ENCODE measurements around the gene MEFV. TPM values are rescaled to one million over a fixed set of nuclear protein-coding genes. Genes with fewer than 3 reads are reported as not detected.

MEFV gene
- total and polyA plus RNA-seq, 2 donors (not counting 1 experiment from before 2014, with no cell fraction given), result 0.24 to 0.25 TPM

GRCh38 chr16:3216263-3216640 is 40.2 kb downstream of the MEFV start:
- H3K36me3 ChIP-seq (replicated peaks in 1 of 2; ENCODE audit: control extremely low read depth in 1 of 2, control insufficient read depth in 1 of 2, extremely low read depth in 1 of 2, insufficient read depth in 2 of 2, low read length in 1 of 2), result no peaks in the 10 kb centered on the region
- POLR2A ChIA-PET, result interaction anchor here (0.7 kb wide), 1 partner anchor 52 kb away, joined by 3 read pairs; no protein-coding TSS in a partner anchor
- peak overlapping the region in 1 of 2 donors; percentile 38 for H3K27ac ChIP-seq (ENCODE audit: low read length in 2 of 2)
- 65% methylated on average over 3 of the region's 3 CpGs for WGBS (ENCODE audit: insufficient coverage)
- intact Hi-C loops (cut with micrococcal nuclease), result no loop called here
- ATAC-seq (ENCODE audit: low read depth), result no peak
- no peak for TF ChIP-seq EZH2 (IDR thresholded peaks at IDR 0.05; ENCODE audit: borderline replicate concordance, insufficient read depth, low read depth, low read length, poor library complexity, severe bottlenecking)
- TF ChIP-seq, protein P1, sequence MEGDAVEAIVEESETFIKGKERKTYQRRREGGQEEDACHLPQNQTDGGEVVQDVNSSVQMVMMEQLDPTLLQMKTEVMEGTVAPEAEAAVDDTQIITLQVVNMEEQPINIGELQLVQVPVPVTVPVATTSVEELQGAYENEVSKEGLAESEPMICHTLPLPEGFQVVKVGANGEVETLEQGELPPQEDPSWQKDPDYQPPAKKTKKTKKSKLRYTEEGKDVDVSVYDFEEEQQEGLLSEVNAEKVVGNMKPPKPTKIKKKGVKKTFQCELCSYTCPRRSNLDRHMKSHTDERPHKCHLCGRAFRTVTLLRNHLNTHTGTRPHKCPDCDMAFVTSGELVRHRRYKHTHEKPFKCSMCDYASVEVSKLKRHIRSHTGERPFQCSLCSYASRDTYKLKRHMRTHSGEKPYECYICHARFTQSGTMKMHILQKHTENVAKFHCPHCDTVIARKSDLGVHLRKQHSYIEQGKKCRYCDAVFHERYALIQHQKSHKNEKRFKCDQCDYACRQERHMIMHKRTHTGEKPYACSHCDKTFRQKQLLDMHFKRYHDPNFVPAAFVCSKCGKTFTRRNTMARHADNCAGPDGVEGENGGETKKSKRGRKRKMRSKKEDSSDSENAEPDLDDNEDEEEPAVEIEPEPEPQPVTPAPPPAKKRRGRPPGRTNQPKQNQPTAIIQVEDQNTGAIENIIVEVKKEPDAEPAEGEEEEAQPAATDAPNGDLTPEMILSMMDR (IDR thresholded peaks at IDR 0.05), result no peak
- no peaks in the 10 kb centered on the region for H4K20me1 ChIP-seq (ENCODE audit: control insufficient read depth, insufficient read depth, low read length, poor library complexity, severe bottlenecking)
- H3K4me3 Mint-ChIP-seq, result peak overlapping the region; percentile 29
- peaks cover 0 to 56% (median 7%) of the 10 kb centered on the region in 3 donors for H3K9me3 ChIP-seq (ENCODE audit: control extremely low read depth in 1 of 3, control insufficient read depth in 2 of 3, insufficient read depth in 1 of 3, low read length in 2 of 3)
- DNase-seq, result no peak
- no peak overlapping the region for H3K9ac ChIP-seq (ENCODE audit: low read length)
- peaks cover 14 to 16% of the 10 kb centered on the region in 2 donors for H3K4me1 ChIP-seq (ENCODE audit: control insufficient read depth in 2 of 2, insufficient read depth in 2 of 2, low read length in 2 of 2)
- H2AFZ ChIP-seq (ENCODE audit: insufficient read depth, low read depth, low read length, poor library complexity, severe bottlenecking), result no peak overlapping the region
- H3K4me2 ChIP-seq (replicated peaks; ENCODE audit: low read depth, low read length, poor library complexity, severe bottlenecking), result no peak overlapping the region
- H3K27me3 Mint-ChIP-seq, result peaks cover 8% of the 10 kb centered on the region
- no peaks in the 10 kb centered on the region for H3K9me3 Mint-ChIP-seq (ENCODE audit: insufficient read depth)
- CTCF ChIA-PET, result no interaction called here
- H3K27ac Mint-ChIP-seq, result no peak overlapping the region
- H3K27me3 ChIP-seq (replicated peaks in 1 of 4; ENCODE audit: control extremely low read depth in 1 of 4, control insufficient read depth in 3 of 4, insufficient read depth in 4 of 4, low read length in 3 of 4), result no peaks in the 10 kb centered on the region
- H3K79me2 ChIP-seq (ENCODE audit: control insufficient read depth, insufficient read depth, low read length), result no peaks in the 10 kb centered on the region
- H3K4me3 ChIP-seq (ENCODE audit: control extremely low read depth in 1 of 5, extremely low read depth in 1 of 5, insufficient read depth in 1 of 5, low read depth in 2 of 5, low read length in 4 of 5), result no peak overlapping the region
- H3K4me1 Mint-ChIP-seq, result peaks cover 22% of the 10 kb centered on the region

DNA sequence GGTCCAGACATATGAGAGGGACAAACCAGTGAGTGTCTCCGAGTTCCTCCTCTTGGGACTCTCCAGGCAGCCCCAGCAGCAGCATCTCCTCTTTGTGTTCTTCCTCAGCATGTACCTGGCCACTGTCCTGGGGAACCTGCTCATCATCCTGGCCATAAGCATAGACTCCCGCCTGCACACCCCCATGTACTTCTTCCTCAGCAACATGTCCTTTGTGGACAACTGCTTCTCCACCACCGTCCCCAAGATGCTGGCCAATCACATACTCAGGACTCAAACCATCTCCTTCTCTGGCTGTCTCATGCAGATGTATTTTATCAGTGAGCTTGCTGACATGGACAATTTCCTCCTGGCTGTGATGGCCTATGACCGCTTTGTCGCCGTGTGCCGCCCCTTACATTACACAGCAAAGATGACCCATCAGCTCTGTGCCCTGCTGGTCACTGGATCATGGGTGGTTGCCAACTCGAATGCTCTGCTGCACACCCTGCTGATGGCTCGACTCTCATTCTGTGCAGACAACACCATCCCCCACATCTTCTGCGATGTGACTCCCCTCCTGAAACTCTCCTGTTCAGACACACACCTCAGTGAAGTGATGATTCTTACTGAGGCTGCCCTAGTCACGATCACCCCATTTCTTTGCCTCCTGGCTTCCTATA is 40.7 kb downstream of the MEFV start:
- H3K27ac ChIP-seq (ENCODE audit: low read length in 2 of 2), result peak overlapping the region in 1 of 2 donors; percentile 38
- Mint-ChIP-seq H3K4me3 (peak overlapping the region; percentile 29), H3K27me3 (peaks cover 8% of the 10 kb centered on the region), H3K27ac (peak overlapping the region; percentile 10), H3K9me3 (ENCODE audit: insufficient read depth) (no peaks in the 10 kb centered on the region), H3K4me1 (peaks cover 22% of the 10 kb centered on the region)
- no peaks in the 10 kb centered on the region for H3K36me3 ChIP-seq (replicated peaks in 1 of 2; ENCODE audit: control extremely low read depth in 1 of 2, control insufficient read depth in 1 of 2, extremely low read depth in 1 of 2, insufficient read depth in 2 of 2, low read length in 1 of 2)
- H3K27me3 ChIP-seq (replicated peaks in 1 of 4; ENCODE audit: control extremely low read depth in 1 of 4, control insufficient read depth in 3 of 4, insufficient read depth in 4 of 4, low read length in 3 of 4), result no peaks in the 10 kb centered on the region
- peaks cover 14 to 16% of the 10 kb centered on the region in 2 donors for H3K4me1 ChIP-seq (ENCODE audit: control insufficient read depth in 2 of 2, insufficient read depth in 2 of 2, low read length in 2 of 2)
- intact Hi-C loops (cut with micrococcal nuclease), result no loop called here
- ATAC-seq (ENCODE audit: low read depth), result no peak
- peak overlapping the region; percentile 7 for H3K9ac ChIP-seq (ENCODE audit: low read length)
- DNase-seq, result no peak
- 78% methylated on average over 11 of the region's 11 CpGs for WGBS (ENCODE audit: insufficient coverage)
- peak overlapping the region; percentile 24 for H2AFZ ChIP-seq (ENCODE audit: insufficient read depth, low read depth, low read length, poor library complexity, severe bottlenecking)
- TF ChIP-seq, protein P1 (IDR thresholded peaks at IDR 0.05), result no peak
- no peak for TF ChIP-seq EZH2 (IDR thresholded peaks at IDR 0.05; ENCODE audit: borderline replicate concordance, insufficient read depth, low read depth, low read length, poor library complexity, severe bottlenecking)
- no peaks in the 10 kb centered on the region for H4K20me1 ChIP-seq (ENCODE audit: control insufficient read depth, insufficient read depth, low read length, poor library complexity, severe bottlenecking)
- H3K4me2 ChIP-seq (replicated peaks; ENCODE audit: low read depth, low read length, poor library complexity, severe bottlenecking), result peak overlapping the region; percentile 16
- H3K79me2 ChIP-seq (ENCODE audit: control insufficient read depth, insufficient read depth, low read length), result no peaks in the 10 kb centered on the region
- ChIA-PET CTCF (no interaction called here), POLR2A (interaction anchor here (0.7 kb wide), 1 partner anchor 52 kb away, joined by 3 read pairs; no protein-coding TSS in a partner anchor)
- H3K9me3 ChIP-seq (ENCODE audit: control extremely low read depth in 1 of 3, control insufficient read depth in 2 of 3, insufficient read depth in 1 of 3, low read length in 2 of 3), result peaks cover 0 to 51% (median 2%) of the 10 kb centered on the region in 3 donors
- H3K4me3 ChIP-seq (ENCODE audit: control extremely low read depth in 1 of 5, extremely low read depth in 1 of 5, insufficient read depth in 1 of 5, low read depth in 2 of 5, low read length in 4 of 5), result no peak overlapping the region

All from B cell (primary cell).